Measurements from ENCODE around the gene OR12D1.
"Not testable (repeated sequence)": the region's sequence is repeated elsewhere in the genome, so short reads cannot be mapped to it uniquely, and the experiment has no call there.

The OR12D1 gene

GRCh38 chr6:29424575-29424974, 9.8 kb downstream of the OR12D1 start:
- H3K9me3 ChIP-seq (ENCODE audit: control insufficient read depth, insufficient read depth, low read length): no peaks in the 10 kb centered on the region

GRCh38 chr6:29425075-29425474, 10.3 kb downstream of the OR12D1 start:
- H3K79me2 ChIP-seq (ENCODE audit: control insufficient read depth, low read length): no peaks in the 10 kb centered on the region
- TF ChIP-seq CTCF (IDR thresholded peaks at IDR 0.05; ENCODE audit: low read depth, low read length, poor library complexity, severe bottlenecking): no peak
- TF ChIP-seq EZH2phosphoT487 (IDR thresholded peaks at IDR 0.05; ENCODE audit: borderline replicate concordance, low read length): no peak
- H3K9me3 ChIP-seq (ENCODE audit: control insufficient read depth, insufficient read depth, low read length): no peaks in the 10 kb centered on the region
- H3K4me1 ChIP-seq (ENCODE audit: control insufficient read depth, low read length): no peaks in the 10 kb centered on the region
- no peak overlapping the region for H3K4me3 ChIP-seq (ENCODE audit: low read length)
- no peaks in the 10 kb centered on the region for H3K27me3 ChIP-seq (ENCODE audit: control insufficient read depth, low read length)
- no peaks in the 10 kb centered on the region for H3F3A ChIP-seq (ENCODE audit: control insufficient read depth, insufficient read depth)
- no peaks in the 10 kb centered on the region for H3K9me2 ChIP-seq (replicated peaks; ENCODE audit: control insufficient read depth, low read length)
- H3K36me3 ChIP-seq (ENCODE audit: control insufficient read depth, low read length): no peaks in the 10 kb centered on the region
- H3K4me2 ChIP-seq (ENCODE audit: low read length): no peak overlapping the region
- H3K27ac ChIP-seq (ENCODE audit: low read depth, low read length): no peak overlapping the region
- no peaks in the 10 kb centered on the region for H4K20me1 ChIP-seq (ENCODE audit: control insufficient read depth, insufficient read depth, low read depth, low read length)

More at GRCh38 chr6:29424575-29424974, 9.8 kb downstream of the OR12D1 start:
- Histone ChIP-seq H3K4me2 (ENCODE audit: low read length) (no peak overlapping the region), H3K79me2 (ENCODE audit: control insufficient read depth, low read length) (no peaks in the 10 kb centered on the region), H3K4me1 (ENCODE audit: control insufficient read depth, low read length) (no peaks in the 10 kb centered on the region), H4K20me1 (ENCODE audit: control insufficient read depth, insufficient read depth, low read depth, low read length) (no peaks in the 10 kb centered on the region), H3K27me3 (ENCODE audit: control insufficient read depth, low read length) (no peaks in the 10 kb centered on the region), H3K4me3 (ENCODE audit: low read length) (no peak overlapping the region), H3K9me2 (replicated peaks; ENCODE audit: control insufficient read depth, low read length) (no peaks in the 10 kb centered on the region), H3K36me3 (ENCODE audit: control insufficient read depth, low read length) (no peaks in the 10 kb centered on the region), H3F3A (ENCODE audit: control insufficient read depth, insufficient read depth) (no peaks in the 10 kb centered on the region), H3K27ac (ENCODE audit: low read depth, low read length) (no peak overlapping the region)
- TF ChIP-seq EZH2phosphoT487 (IDR thresholded peaks at IDR 0.05; ENCODE audit: borderline replicate concordance, low read length) (no peak), CTCF (IDR thresholded peaks at IDR 0.05; ENCODE audit: low read depth, low read length, poor library complexity, severe bottlenecking) (no peak)

- H3K9me2 ChIP-seq (replicated peaks; ENCODE audit: control insufficient read depth, low read length): no peaks in the 10 kb centered on the region
- TF ChIP-seq EZH2phosphoT487 (IDR thresholded peaks at IDR 0.05; ENCODE audit: borderline replicate concordance, low read length) (no peak), CTCF (IDR thresholded peaks at IDR 0.05; ENCODE audit: low read depth, low read length, poor library complexity, severe bottlenecking) (no peak)
These were observed 11.9 kb downstream of the OR12D1 start for GRCh38 chr6:29426654-29427053.

GRCh38 chr6:29436730-29437129, 22.0 kb downstream of the OR12D1 start:
- H3K4me2 ChIP-seq (ENCODE audit: low read length); H3K27me3 ChIP-seq (ENCODE audit: control insufficient read depth, low read length); H3K4me1 ChIP-seq (ENCODE audit: control insufficient read depth, low read length); H3F3A ChIP-seq (ENCODE audit: control insufficient read depth, insufficient read depth); H3K27ac ChIP-seq (ENCODE audit: low read depth, low read length); H3K9me2 ChIP-seq (replicated peaks; ENCODE audit: control insufficient read depth, low read length); H3K79me2 ChIP-seq (ENCODE audit: control insufficient read depth, low read length); H3K4me3 ChIP-seq (ENCODE audit: low read length); H4K20me1 ChIP-seq (ENCODE audit: control insufficient read depth, insufficient read depth, low read depth, low read length); H3K36me3 ChIP-seq (ENCODE audit: control insufficient read depth, low read length); H3K9me3 ChIP-seq (ENCODE audit: control insufficient read depth, insufficient read depth, low read length): not testable (repeated sequence)

More at GRCh38 chr6:29426654-29427053, 11.9 kb downstream of the OR12D1 start:
- H3K4me1 ChIP-seq (ENCODE audit: control insufficient read depth, low read length): no peaks in the 10 kb centered on the region
- H4K20me1 ChIP-seq (ENCODE audit: control insufficient read depth, insufficient read depth, low read depth, low read length): no peaks in the 10 kb centered on the region
- H3K36me3 ChIP-seq (ENCODE audit: control insufficient read depth, low read length): no peaks in the 10 kb centered on the region
- no peaks in the 10 kb centered on the region for H3K9me3 ChIP-seq (ENCODE audit: control insufficient read depth, insufficient read depth, low read length)
- H3K4me2 ChIP-seq (ENCODE audit: low read length): no peak overlapping the region
- no peaks in the 10 kb centered on the region for H3F3A ChIP-seq (ENCODE audit: control insufficient read depth, insufficient read depth)
- no peaks in the 10 kb centered on the region for H3K79me2 ChIP-seq (ENCODE audit: control insufficient read depth, low read length)
- H3K27me3 ChIP-seq (ENCODE audit: control insufficient read depth, low read length): no peaks in the 10 kb centered on the region
- no peak overlapping the region for H3K4me3 ChIP-seq (ENCODE audit: low read length)
- H3K27ac ChIP-seq (ENCODE audit: low read depth, low read length): no peak overlapping the region
